ENCODE measurements around the gene CENPH.

The CENPH gene

DNA sequence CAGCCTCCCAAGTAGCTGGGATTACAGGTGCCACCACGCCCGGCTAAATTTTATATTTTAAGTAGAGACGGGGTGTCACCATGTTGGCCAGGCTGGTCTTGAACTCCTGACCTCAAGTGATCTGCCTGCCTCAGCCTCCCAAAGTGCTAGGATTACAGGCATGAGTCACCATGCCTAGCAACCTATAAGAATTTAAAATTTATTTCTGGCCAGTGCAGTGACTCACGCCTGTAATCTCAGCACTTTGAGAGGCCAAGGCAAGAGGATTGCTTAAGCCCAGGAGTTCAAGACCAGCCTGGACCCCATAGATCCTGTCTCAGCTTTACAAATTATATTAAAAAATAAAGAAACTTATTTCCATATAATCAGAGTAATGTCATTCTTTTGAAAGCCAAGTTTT is 66.6 kb downstream of the CENPH start:
- DNase-seq, result peak; percentile 28

DNA sequence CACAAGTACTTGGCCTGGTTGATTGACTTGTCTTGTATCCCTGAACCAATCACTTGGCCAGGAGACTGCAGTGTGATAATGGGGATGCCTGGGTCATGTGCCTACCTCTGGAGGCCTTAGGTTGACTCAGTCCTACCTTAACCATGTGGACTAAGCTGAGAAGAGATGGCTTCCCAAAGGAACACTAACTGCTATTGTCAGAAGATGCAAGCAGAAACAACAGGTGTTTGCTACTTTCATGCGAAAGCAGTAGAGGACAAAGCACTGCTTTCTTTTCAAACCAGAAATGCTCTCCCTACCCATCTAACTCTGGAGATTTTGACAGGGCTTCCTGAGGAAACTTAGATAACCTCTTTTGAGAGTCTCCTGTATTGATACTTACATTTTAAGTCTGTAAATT is 68.2 kb downstream of the CENPH start:
- no peak for DNase-seq
